Hepatocyte (in vitro differentiated cells): ENCODE results near the gene ELK1. TPM values are rescaled to one million over a fixed set of nuclear protein-coding genes. Genes with fewer than 3 reads are reported as not detected.

Experiments used
- DNase-seq: peaks from one replicate; pipeline ENCODE4 v3.0.0-alpha.2; 2016; ENCODE audit warnings: low spot score
- H2AFZ ChIP-seq: fragments of 200-600 bp; sonication (generic); 2 replicates; pipeline ENCODE4 v1.6.0; 2016; ENCODE audit warnings: antibody characterized with exemption, mild to moderate bottlenecking
- H3K27ac ChIP-seq: fragments of 200-600 bp; sonication (generic); 2 replicates; pipeline ENCODE4 v1.5.1; 2016; ENCODE audit warnings: mild to moderate bottlenecking
- H3K27me3 ChIP-seq: fragments of 200-600 bp; sonication (generic); 2 replicates; pipeline ENCODE4 v1.6.1; 2016
- H3K36me3 ChIP-seq: fragments of 200-600 bp; sonication (generic); replicated peaks from 2 replicates; pipeline ENCODE4 v1.5.1; 2016; ENCODE audit warnings: low read depth; ENCODE audit not compliant: insufficient read depth
- H3K4me1 ChIP-seq: fragments of 200-600 bp; sonication (generic); 2 replicates; pipeline ENCODE4 v1.5.1; 2016; ENCODE audit warnings: mild to moderate bottlenecking, moderate library complexity; ENCODE audit not compliant: insufficient read depth
- H3K4me2 ChIP-seq: fragments of 200-600 bp; sonication (generic); 2 replicates; pipeline ENCODE4 v1.6.0; 2016
- H3K4me3 ChIP-seq: fragments of 200-600 bp; sonication (generic); 2 replicates; pipeline ENCODE4 v1.5.1; 2016; ENCODE audit warnings: mild to moderate bottlenecking
- H3K79me2 ChIP-seq: fragments of 200-600 bp; sonication (generic); 2 replicates; pipeline ENCODE4 v1.6.0; 2017; ENCODE audit warnings: mild to moderate bottlenecking
- H3K9me2 ChIP-seq: fragments of 200-600 bp; sonication (generic); replicated peaks from 2 replicates; pipeline ENCODE4 v1.6.0; 2017; ENCODE audit warnings: mild to moderate bottlenecking; ENCODE audit not compliant: insufficient read depth
- H3K9me3 ChIP-seq: fragments of 200-600 bp; sonication (generic); 2 replicates; pipeline ENCODE4 v1.5.1; 2016; ENCODE audit warnings: low read depth, mild to moderate bottlenecking
- H4K20me1 ChIP-seq: fragments of 200-600 bp; sonication (generic); 2 replicates; pipeline ENCODE4 v1.6.0; 2016; ENCODE audit warnings: mild to moderate bottlenecking; ENCODE audit not compliant: insufficient read depth, poor library complexity, severe bottlenecking
- CTCF ChIP-seq: fragments of 200-600 bp; sonication (generic); IDR thresholded peaks from 2 replicates; pipeline ENCODE4 v1.5.1; 2016; ENCODE audit warnings: antibody characterized with exemption, mild to moderate bottlenecking; ENCODE audit not compliant: poor library complexity
- EZH2 ChIP-seq: fragments of 200-600 bp; sonication (generic); IDR thresholded peaks from 2 replicates; pipeline ENCODE4 v1.6.1; 2016; ENCODE audit warnings: antibody characterized with exemption, mild to moderate bottlenecking, borderline replicate concordance
- EZH2phosphoT487 ChIP-seq: fragments of 200-600 bp; sonication (generic); IDR thresholded peaks from one replicate; pipeline ENCODE4 v1.6.1; 2018; ENCODE audit warnings: antibody characterized with exemption, mild to moderate bottlenecking, low read depth, moderate library complexity; ENCODE audit not compliant: unreplicated experiment, severe bottlenecking
- WGBS: methylation state at CpG from one replicate; pipeline ENCODE4 v1.1.6; 2016; ENCODE audit warnings: low lambda C conversion rate; ENCODE audit errors: missing lambda C conversion rate; 5-methylcytosine and 5-hydroxymethylcytosine counted together
- polyA plus RNA-seq: library from polyadenylated mRNA; unstranded; fragments of >200 nt; fragmentation: Nextera tagmentation; extraction: Ambion mirVana; gene quantifications from 2 replicates; pipeline ENCODE4 v1.2.1, GENCODE V29; 2016
- total RNA-seq: library from RNA; depleted of rRNA; stranded (reverse); fragments of >200 nt; gene quantifications from 2 replicates; pipeline ENCODE4 v1.2.3, GENCODE V29; 2014

Gene ELK1
- total and polyA plus RNA-seq, 2 experiments from 2014 or later: 24.4 to 32.0 TPM

- H3K4me1 ChIP-seq: peaks cover 3% of the 10 kb centered on the region
- H3K36me3 ChIP-seq: no peaks in the 10 kb centered on the region
- no peak overlapping the region for H3K4me3 ChIP-seq
- no peak overlapping the region for H2AFZ ChIP-seq
- peak overlapping the region; percentile 72 for H3K27ac ChIP-seq
- TF ChIP-seq EZH2 (no peak), EZH2phosphoT487 (no peak), CTCF (no peak)
- no peaks in the 10 kb centered on the region for H3K9me3 ChIP-seq
- DNase-seq: no peak
- no peaks in the 10 kb centered on the region for H3K9me2 ChIP-seq
- H4K20me1 ChIP-seq: no peaks in the 10 kb centered on the region
- H3K79me2 ChIP-seq: no peaks in the 10 kb centered on the region
- 86% methylated on average over 3 of the region's 3 CpGs for WGBS
- no peaks in the 10 kb centered on the region for H3K27me3 ChIP-seq
- H3K4me2 ChIP-seq: no peak overlapping the region
Observed at GRCh38 chrX:47597222-47597621, 53.1 kb downstream of the ELK1 start.

GRCh38 chrX:47596256-47596655, 54.1 kb downstream of the ELK1 start:
- Histone ChIP-seq H3K27me3 (no peaks in the 10 kb centered on the region), H4K20me1 (no peaks in the 10 kb centered on the region), H3K4me2 (no peak overlapping the region), H3K4me3 (no peak overlapping the region), H3K9me3 (no peaks in the 10 kb centered on the region), H3K36me3 (no peaks in the 10 kb centered on the region), H3K4me1 (peaks cover 3% of the 10 kb centered on the region), H3K9me2 (no peaks in the 10 kb centered on the region), H3K27ac (peak overlapping the region; percentile 72), H3K79me2 (no peaks in the 10 kb centered on the region), H2AFZ (no peak overlapping the region)
- WGBS: 40% methylated on average over 2 of the region's 2 CpGs
- DNase-seq: no peak
- TF ChIP-seq EZH2 (no peak), CTCF (no peak), EZH2phosphoT487 (no peak)

GRCh38 chrX:47595716-47596251, 54.6 kb downstream of the ELK1 start:
- H4K20me1 ChIP-seq: no peaks in the 10 kb centered on the region
- no peak overlapping the region for H2AFZ ChIP-seq
- no peaks in the 10 kb centered on the region for H3K79me2 ChIP-seq
- no peaks in the 10 kb centered on the region for H3K9me2 ChIP-seq
- no peaks in the 10 kb centered on the region for H3K9me3 ChIP-seq
- TF ChIP-seq EZH2: no peak
- no peak for TF ChIP-seq CTCF
- no peak for TF ChIP-seq EZH2phosphoT487
- H3K27me3 ChIP-seq: no peaks in the 10 kb centered on the region
- no peak overlapping the region for H3K4me3 ChIP-seq
- no peak overlapping the region for H3K4me2 ChIP-seq
- H3K4me1 ChIP-seq: peaks cover 3% of the 10 kb centered on the region
- 54% methylated on average over 1 of the region's 1 CpG for WGBS
- no peaks in the 10 kb centered on the region for H3K36me3 ChIP-seq
- DNase-seq: no peak
- peak overlapping the region; percentile 72 for H3K27ac ChIP-seq

- no peak for TF ChIP-seq EZH2phosphoT487
- no peak for TF ChIP-seq CTCF
- TF ChIP-seq EZH2: no peak
Observed at GRCh38 chrX:47593522-47593921, 56.8 kb downstream of the ELK1 start.

More at GRCh38 chrX:47593522-47593921, 56.8 kb downstream of the ELK1 start:
- H3K9me3 ChIP-seq: no peaks in the 10 kb centered on the region
- H3K9me2 ChIP-seq: no peaks in the 10 kb centered on the region
- no peak overlapping the region for H3K4me3 ChIP-seq
- H4K20me1 ChIP-seq: no peaks in the 10 kb centered on the region
- no peaks in the 10 kb centered on the region for H3K36me3 ChIP-seq
- no peaks in the 10 kb centered on the region for H3K27me3 ChIP-seq
- H3K4me1 ChIP-seq: peaks cover 3% of the 10 kb centered on the region
- DNase-seq: no peak
- no peak overlapping the region for H3K4me2 ChIP-seq
- no peaks in the 10 kb centered on the region for H3K79me2 ChIP-seq
- 70% methylated on average over 4 of the region's 4 CpGs for WGBS
- no peak overlapping the region for H3K27ac ChIP-seq
- no peak overlapping the region for H2AFZ ChIP-seq
